HT-29 (cell line): ENCODE data around the gene ICAM3. TPM values are rescaled to one million over a fixed set of nuclear protein-coding genes. Genes with fewer than 3 reads are reported as not detected.
"Not testable (repeated sequence)": the region's sequence is repeated elsewhere in the genome, so short reads cannot be mapped to it uniquely, and the experiment has no call there.

Experiments
- DNase-seq: peaks from one replicate; pipeline ENCODE4 v3.0.0-alpha.2; 2015; ENCODE audit warnings: low spot score
- total RNA-seq: library from RNA; depleted of rRNA; stranded (reverse); fragments of >200 nt; shearing (Covaris generic); gene quantifications from 2 replicates; pipeline ENCODE4 v1.2.3, GENCODE V29; 2014; rRNA removed

ICAM3 gene, protein sequence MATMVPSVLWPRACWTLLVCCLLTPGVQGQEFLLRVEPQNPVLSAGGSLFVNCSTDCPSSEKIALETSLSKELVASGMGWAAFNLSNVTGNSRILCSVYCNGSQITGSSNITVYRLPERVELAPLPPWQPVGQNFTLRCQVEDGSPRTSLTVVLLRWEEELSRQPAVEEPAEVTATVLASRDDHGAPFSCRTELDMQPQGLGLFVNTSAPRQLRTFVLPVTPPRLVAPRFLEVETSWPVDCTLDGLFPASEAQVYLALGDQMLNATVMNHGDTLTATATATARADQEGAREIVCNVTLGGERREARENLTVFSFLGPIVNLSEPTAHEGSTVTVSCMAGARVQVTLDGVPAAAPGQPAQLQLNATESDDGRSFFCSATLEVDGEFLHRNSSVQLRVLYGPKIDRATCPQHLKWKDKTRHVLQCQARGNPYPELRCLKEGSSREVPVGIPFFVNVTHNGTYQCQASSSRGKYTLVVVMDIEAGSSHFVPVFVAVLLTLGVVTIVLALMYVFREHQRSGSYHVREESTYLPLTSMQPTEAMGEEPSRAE
- 11.0 and 18.2 TPM in 2 replicates for total RNA-seq

DNA sequence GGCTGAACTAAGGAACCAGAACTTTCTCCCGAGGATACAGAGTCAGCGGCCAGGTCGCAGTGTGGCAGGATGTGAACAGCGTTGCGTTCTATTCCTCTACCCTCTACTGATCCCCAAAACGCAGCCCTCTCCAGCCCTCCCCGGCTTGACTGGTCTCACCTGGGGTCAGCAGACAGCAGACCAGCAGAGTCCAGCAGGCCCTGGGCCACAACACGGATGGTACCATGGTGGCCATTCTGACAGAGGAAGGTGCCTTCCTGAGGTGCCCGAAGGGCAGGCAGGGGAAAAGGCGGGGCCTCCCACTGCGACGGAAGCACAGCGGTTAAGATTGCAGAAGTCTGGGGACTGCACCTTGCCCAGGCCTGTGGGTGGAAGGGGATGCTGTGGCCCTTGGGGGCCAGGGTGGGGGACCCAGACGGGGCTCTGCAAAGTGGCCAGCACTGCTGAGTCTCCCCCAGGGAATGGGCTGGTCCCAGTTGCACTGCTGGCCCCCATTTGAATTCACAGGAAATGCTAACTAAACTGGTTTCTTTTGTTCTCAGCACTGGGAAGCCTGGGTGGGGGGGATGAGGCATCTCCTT lies at the start of gene ICAM3:
Gene ICAM3, minus strand, starts transcription at position 245 of the 581 bp plus-strand sequence. Its CDS starts 10 bp downstream, at position 235.
- DNase-seq = no peak

DNA sequence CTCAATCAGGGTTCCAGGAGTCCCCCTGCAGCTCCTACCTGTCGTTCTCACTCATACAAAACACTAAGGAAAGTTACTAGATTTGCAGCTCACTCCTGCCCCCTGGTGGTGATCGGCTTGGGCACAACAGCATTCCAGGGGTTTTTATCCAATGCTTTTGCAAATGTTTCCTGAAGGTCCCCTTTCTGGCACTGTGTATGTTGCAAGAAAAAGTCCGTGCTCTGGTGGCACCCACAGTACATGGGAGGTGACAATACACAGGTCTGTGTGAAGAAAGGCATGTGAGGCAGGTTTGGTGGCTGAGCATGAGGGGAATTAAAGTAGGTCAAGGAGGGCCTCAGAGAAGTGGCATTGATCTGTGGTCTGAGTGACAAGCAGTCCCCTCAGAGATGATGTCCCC lies 49.5 kb upstream of the ICAM3 start:
- peak; percentile 90 for DNase-seq

DNA sequence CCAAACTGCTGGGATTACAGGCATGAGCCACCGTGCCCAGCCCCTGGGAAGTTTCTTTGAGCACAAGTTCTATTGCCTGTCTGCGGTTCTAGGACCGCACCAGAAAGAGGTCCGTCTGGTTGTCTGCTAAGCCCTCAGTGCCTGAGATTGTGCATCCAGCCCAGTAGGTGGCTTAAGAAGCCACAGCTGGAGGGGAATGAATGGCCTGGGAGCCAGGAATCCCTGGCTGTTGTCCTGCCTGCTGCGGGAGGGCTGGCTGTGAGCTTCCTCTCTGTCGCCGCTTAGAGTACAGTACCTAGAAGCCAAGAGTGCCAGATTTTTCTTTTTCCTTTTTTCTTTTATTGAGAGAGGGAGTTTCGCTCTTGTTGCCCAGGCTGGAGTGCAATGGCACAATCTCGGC lies 45.2 kb upstream of the ICAM3 start:
- no peak for DNase-seq

DNA sequence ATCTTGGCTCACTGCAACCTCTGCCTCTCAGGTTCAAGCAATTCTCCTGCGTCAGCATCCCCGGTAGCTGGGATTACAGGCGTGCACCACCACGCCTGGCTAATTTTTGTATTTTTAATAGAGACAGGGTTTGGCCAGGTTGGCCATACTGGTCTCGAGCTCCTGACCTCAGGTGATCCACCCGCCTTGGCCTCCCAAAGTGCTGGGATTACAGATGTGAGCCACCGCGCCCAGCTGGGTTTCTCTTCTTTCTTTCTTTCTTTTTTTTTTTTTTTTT lies 43.7 kb upstream of the ICAM3 start:
- not testable (repeated sequence) for DNase-seq

DNA sequence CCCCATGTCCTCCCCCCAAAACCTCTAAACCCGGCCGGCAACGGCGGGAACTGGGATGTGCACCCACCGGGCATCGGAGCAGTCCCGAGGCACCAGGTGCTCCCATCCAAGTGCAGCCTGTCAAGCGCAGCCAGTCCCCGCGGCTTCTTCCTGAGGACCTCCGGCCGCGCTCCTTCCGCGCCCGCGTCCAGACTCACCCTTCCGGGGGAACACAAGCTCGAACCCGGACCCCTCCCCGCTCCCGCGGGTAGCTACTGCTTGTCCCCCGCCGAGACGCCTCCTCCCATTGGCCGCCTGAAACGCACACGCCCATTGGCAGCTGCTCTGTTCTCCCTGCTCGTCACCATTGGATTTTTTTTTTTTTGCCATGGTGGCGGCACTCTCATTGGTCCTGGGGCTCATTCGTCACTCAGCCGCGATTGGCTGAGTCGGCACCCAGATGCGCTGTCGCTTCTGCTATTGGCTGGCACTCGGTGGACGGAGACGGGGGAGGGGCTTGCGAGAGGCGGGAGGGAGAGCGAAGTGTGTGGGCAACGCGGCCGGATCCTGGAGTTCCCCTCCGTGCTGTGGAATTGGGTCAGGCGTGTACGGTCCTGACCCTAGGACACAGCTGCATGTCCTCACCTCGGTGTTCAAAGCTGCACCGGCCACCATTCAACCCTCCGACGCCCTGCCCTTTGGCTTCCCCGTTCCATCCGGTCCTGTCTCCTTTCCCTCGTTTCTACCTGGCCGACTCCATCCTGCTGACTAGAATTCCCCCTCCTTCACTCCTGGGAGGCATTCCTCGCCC lies 41.1 kb upstream of the ICAM3 start, which contains the start of gene TYK2:
Gene TYK2, minus strand, starts transcription at position 260 of the 790 bp plus-strand sequence. CDS start 2,166 bp downstream, outside the sequence.
- peak; percentile 96 for DNase-seq

DNA sequence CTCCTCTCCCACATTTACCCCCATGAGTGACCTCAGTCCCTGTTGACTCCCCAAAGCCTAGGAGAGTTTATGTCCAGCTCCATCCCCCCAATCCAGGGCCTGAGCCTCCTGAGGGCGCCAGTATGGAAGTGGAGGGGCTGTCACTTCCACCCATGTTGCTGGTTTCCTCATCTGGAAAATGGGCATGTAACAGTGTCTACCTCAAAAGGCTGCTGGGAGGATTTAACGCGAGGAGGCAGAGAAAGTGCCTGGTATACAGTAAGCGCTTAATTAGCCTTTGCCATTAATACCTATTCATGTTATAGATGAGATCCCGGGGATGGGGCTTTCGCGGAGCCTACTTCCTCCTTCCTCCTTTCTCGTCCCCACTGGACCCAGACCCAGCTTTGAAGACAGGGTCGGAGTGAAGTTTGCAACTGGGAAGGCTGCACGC lies 40.5 kb upstream of the ICAM3 start:
- DNase-seq = no peak

DNA sequence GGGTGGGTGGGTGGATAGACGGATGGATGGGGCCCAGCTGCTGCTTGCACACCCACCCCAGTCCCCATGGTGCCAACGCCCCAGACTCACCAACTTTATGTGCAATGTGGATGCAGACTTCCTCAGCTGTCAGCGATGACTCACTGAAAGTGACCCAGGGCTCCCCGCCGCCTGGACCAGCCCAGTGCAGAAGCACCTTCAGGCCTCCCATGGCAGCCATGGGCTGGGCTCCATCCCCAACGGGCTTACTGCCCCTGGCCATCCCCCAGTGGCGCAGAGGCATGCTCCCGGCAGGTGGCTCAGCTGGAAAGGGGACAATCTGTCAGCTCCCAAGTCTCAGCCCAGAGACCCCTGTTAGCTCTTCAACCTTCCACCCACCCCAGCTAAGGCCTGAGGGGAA lies 38.7 kb upstream of the ICAM3 start:
- no peak for DNase-seq

DNA sequence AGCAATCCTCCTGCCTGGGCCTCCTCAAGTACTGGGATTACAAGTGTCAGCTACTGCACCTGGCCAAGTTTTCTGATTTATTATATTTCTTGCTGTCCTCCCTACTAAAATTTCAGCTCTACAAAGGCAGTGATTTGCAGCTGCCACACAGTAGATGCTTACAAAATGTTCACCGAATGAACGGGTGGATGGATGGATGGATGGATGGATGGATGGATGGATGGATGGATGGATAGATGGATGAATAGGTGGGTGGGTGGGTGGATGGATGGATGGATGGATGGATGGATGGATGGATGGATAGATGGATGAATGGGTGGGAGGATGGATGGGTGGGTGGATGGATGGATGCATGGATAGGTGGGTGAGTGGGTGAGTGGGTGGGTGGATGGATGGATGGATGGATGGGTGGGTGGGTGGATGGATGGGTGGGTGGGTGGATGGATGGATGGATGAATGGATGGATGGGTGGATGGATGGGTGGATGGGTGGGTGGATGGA lies 37.8 kb upstream of the ICAM3 start:
- not testable (repeated sequence) for DNase-seq

DNA sequence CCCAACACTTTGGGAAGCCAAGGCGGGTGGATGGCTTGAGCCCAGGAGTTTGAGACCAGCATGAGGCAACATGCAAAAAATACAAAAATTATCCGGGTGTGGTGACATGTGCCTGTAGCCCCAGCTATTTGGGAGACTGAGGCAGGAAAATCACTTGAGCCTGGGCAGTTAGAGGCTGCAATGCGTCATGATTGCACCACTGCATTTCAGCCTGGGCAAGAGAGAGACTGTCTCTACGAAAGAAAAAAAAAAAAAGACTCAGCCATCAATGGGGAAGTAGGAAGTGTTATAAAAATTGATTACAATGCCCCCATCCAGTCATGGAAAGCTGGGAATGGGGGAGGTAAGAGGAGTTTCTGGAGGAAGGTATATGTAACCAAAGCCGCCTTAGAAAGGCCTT lies 35.5 kb upstream of the ICAM3 start:
- DNase-seq = no peak

DNA sequence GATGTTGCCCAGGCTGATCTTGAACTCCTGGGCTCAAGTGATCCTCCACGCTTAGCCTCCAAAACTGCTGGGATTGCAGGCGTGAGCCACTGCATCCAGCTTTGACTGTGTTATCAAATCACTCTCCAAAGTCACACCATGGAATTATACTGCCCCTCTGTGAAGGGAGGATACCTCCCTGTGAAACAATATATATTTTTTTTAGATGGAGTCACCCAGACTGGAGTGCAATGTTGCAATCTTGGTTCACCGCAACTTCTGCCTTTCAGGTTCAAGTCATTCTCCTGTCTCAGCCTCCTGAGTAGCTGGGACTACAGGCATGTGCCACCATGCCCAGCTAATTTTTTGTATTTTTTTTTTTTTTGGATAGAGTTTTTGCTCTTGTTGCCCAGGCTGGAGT lies 33.3 kb upstream of the ICAM3 start:
- DNase-seq = no peak

DNA sequence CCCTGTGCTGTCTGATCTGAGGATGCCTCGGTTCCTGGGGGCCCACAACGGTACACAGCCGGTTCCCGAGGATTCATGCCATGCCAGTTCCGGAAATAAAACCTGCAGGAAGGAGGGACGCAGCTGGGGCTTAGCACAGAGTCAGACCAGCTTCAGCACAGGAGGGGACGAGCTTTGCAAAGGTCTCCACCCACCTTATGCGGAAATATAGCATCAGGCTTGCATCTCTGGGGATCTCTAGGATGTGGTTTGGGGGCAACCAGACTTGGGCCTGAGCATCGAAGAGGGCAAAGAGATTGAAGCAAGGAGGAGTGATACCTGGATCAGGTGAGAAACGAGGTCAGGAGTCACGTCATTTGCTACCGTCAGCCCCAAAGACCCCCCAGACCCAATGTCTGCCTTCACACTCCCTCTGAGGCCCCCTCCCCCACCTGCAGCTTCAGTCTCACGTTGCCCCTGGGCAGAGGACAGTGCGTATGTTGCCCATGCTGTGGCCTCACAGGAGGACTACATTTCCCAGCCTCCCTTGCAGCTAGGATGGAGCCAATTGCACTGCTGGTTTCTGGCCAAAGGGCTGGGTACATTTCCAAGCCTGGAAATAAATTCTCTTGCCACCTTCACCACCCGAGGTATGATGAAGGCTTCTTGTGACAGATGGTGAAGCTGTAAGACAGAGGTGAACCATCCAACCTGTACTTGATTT lies 28.8 kb upstream of the ICAM3 start:
- no peak for DNase-seq

DNA sequence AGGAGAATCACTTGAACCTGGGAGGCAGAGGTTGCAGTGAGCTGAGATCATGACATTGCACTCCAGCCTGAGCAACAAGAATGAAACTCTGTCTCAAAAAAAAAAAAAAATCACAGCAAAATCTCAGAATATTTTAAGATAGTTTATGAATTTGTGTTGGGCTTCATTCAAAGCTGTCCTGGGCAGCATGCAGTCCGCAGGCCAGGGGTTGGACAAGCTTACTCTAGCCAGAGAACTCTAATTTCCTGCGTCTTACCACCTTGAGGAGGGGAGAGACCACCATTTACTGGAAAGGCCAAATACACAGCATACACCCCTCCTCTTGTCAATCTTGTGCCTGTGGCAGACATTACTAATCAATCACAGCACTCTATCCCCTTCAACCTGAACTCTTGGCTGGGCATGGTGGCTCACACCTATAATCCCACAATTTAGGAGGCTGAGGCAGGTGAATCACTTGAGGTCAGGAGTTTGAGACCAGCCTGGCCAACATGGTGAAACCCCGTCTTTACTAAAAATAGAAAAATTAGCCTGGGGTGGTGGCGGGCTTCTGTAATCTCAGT lies 27.6 kb upstream of the ICAM3 start:
- not testable (repeated sequence) for DNase-seq

DNA sequence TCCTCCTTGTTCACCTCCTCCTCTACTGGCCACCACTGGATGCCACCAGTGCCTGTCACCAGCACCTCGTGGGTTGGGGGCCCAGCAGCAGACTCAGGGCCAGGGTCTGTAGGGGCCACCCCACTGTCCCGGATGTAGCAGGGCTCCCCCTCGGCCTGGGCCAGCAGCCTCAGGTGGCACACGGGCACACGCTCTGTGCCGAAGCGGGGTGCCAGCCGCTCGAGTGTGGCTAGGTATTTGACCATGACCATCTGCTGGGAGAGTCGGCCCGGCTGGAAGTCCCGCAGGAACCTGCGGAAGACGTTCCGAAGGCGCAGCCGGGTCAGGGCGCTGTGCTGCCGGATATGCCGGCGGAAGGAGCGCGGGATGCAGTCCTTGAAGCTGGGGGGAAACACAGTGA lies 26.1 kb upstream of the ICAM3 start:
- no peak for DNase-seq

DNA sequence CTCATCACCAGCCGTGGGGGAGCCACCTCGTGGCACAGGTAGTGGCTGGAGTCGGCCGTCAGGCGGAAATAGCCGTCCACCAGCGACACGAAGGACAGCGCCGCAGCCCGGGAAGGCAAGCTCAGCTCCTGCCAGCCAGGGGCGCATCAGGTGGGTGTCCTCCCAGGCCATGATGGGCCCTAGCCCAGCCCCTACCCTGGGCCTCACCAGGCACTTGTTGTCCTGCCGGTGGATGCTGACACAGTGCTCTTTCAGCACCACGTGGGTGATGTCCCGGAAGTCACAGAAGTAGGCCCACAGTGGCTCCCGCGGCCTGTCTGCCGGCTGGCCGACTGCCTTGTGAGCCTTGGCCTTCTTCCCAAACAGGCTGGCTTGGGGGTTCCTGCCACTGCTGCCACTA lies 25.2 kb upstream of the ICAM3 start:
- DNase-seq = no peak

DNA sequence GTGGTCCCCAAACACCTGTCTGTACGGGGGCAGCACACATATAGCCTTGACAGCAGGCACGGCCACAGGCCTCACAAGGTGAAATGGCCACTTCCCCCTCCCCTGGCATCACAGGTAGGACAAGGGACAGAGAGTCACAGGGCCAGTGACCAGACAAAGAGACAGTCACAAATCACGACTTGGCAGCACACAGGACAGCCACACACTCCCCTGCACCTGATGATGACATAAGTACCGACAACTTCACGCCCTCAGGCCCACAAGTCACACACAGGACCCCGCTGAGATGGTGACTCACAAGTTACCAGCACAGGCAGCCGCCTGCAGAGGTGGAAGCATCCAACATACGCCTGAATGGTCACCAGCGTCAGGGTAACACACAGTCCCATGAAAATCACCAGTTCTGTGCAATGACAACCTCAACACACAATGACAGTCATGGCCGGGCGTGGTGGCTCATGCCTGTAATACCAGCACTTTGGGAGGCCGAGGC lies 24.4 kb upstream of the ICAM3 start:
- DNase-seq = no peak

DNA sequence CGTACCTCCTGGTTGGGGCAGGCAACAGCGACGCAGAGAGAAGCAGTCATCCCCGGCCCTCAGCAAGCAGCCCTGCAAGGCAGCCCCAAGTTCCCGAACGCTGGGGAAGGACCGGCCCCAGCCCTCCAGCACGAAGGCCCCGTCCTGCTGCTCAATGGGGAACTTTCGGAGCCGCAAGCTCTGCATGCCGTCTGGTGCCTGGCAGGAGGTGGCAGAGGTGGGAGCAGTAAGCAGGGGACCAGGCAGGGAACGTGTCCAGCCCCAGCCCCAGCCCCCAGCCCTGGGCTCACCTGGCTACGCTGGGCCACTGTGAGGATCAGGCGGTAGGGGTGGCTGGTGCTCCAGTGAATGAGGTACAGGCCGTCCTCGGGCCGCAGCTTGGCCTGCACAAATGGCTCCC lies 22.8 kb upstream of the ICAM3 start:
- DNase-seq = no peak

DNA sequence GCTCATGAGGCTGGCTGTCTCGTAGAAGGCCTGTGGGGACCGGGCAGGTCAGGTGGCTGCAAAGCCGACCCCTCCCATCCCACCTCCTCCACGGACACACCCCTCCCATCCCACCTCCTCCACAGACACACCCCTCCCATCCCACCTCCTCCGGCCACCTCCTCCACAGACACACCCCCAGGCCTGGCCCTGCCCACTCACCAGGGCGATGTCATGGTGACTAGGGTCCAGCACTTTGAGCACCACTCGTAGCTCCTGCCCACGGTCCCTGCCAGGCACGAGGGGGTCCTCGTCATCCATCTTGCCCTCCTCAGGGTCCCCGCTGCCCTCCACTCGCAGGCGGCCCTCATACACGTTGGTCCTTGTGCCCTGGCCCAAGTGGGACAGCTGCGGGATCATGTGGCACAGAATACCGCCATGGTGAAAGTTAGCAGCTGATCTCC lies 22.2 kb upstream of the ICAM3 start:
- DNase-seq = no peak

DNA sequence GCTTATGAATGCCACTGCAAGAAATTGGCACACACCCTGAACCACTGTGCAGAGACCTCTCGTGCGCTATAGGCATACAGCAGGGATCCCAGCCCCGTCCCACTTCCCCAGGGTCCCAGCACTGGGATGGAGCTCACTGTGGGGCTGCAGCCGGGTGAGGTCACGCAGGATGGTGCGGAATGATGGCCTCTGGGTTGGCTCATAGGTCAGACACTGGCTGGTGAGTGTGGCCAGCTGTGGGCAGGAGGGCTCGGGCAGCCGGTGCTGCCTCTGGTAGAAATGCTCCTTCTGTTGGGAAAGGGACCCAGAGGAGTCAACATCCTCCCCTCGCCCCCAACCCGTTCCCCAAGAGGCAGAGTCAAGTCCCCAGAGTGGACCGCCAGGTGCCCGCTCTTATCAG lies 17.0 kb upstream of the ICAM3 start:
- no peak for DNase-seq

DNA sequence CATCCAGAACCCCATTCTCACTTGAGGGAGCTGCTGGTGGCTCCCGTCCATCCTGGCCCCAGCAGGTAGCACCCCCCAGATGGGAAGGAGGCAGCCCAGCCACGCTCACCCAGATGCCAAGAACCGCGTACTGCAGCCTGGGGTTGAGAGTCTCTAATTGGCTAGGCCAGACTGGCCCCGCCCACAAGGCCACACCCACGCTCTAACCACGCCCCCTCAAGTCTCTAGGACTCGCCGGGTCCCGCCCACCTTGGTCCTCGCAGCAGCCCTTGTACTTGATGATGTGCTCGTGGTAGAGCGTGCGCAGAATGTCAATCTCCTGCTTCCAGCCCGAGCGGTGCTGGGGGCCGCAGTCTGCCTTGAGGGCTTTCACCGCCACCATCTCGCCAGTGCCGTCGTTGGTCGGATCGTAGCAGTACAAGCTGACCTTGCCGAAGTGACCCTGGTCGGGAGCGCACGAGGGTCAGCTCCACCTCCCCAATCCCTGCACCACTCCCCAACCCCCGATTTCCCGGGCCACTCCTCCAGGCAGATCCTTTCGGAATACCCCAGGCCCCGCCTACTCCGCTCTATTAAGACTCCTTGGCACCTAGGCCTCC lies 14.5 kb upstream of the ICAM3 start:
- DNase-seq = peak; percentile 4
